ENCODE measurements around the gene MYMK.
"Not testable (repeated sequence)": the region's sequence is repeated elsewhere in the genome, so short reads cannot be mapped to it uniquely, and the experiment has no call there.

MYMK gene, protein sequence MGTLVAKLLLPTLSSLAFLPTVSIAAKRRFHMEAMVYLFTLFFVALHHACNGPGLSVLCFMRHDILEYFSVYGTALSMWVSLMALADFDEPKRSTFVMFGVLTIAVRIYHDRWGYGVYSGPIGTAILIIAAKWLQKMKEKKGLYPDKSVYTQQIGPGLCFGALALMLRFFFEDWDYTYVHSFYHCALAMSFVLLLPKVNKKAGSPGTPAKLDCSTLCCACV

GRCh38 chr9:133524679-133525228, at the start of gene MYMK:
Gene MYMK (minus strand): TSS chr9:133524959. CDS start chr9:133524844, 115 bp downstream.
- intact Hi-C loops (cut with DNase I): no loop called here
- no peak for DNase-seq

DNA sequence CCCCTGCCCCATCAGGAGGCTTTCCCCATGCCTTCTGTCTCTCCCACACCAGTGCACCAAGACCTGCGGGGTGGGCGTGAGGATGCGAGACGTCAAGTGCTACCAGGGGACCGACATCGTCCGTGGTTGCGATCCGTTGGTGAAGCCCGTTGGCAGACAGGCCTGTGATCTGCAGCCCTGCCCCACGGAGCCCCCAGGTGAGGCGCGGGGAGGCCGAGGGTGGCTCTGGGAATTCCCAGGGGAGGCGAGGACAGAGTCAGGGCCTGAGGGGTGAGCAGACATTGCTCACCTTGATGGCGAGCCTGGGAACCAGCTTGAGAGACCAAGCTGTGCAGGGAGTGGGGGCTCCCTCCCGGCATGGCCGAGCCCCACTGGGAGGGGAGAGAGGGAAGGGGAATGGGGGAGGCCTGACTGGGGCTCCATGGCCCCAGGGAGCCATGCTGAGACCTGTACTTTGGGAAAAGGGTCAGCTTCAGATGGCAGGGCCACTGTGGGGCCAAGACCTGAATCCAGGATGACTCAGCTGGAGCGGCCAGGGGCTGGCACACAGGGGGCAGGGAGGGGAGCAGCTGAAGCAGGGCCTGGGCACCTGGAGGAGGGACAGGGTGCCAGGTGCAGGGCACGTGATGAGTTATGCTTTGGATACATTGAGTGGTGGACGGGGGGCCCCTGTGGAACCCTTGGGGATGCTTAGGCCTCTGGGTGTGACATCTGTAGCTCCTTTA, 49.2 kb upstream of the MYMK start:
- intact Hi-C loops (cut with DNase I): no loop called here
- no peak for DNase-seq

DNA sequence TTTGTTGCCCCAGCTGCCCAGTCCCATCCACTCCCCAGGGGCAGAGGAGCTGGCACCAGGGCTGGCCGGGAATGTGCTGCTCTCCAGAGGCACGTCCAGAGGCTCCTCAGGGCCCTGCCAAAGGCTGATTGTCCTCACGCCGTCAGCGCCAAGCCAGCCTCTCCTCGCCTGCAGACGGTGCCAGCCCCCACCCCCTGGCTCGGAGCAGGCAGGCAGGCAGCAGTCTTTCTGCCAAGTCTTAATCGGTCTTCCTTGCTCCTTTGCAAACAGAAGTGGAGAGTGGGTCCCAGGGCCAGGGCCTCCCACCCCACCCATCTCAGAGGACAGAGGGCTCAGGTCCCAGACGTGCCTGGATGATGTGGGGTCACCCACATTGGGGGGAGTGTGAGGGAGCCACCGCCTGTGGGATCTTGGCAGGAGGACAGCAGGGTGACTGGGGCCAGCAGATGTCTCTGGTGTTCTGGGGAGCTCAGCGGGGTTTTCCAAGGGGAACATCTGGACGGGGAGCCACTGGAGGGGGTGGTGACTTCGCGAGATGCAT, 48.1 kb upstream of the MYMK start:
- peak; percentile 74 to 94 (median 86) for DNase-seq
- intact Hi-C loops (cut with DNase I): no loop called here

DNA sequence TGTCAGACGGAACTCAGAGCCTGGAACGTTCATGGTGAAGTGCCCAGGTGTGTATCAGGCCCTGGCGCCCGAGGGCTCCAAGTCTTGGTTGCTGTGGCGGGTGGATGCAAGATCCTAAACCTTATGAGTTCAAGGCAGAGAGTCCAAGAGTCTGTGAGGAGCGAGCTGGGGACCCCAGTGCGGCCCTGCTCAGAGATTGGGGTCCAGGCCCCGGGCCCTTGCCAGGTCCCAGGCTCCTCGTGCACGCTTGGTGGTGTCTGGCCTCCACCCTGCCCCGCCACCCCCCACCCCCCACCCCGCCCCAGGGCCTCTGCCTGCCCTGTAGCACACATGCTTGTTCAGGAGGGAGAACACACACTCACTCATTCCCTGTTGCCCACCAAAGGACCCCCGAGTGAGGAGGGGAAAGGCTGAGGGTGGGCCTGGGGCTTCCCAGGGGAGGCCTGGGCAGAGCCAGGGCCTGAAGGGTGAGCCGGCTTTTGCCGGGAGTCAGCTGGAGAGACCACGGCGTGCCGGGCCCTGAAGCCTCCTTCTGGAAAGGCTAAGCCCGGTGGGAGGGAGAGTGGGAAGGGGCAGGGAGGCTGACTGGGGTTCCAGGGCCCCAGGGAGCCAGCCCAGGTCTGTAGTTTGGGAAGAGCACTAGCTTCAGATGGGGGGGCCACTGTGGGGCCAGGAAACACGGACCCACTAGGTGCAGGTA, 47.3 kb upstream of the MYMK start:
- no peak for DNase-seq
- intact Hi-C loops (cut with DNase I): no loop called here

DNA sequence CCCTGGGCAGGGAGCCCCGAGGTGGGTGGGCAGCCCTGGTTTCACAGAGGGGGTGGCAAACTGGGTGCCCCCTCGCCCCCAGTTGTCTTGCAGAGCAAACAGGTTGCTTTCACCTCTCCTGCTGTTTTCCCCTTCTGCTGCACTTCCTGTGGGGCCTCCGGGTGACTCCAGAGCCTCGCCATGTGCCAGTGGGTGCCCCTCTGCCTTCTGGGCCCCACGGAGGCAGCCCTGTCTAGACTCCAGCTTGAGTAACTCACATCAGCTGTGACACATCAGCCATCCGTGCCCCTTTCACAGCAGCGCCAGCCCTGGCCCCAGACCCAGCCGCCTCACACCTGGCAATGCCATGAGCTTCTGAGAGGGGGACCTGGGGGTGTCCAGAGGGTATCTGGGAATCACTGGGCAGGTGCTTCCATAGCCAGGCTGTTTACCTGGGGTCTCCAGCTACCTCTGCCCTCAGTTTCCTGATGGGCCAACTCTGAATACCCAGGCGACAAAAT, 46.7 kb upstream of the MYMK start:
- DNase-seq: no peak

GRCh38 chr9:133570691-133571080, 45.9 kb upstream of the MYMK start:
- no peak for DNase-seq
- intact Hi-C loops (cut with DNase I): no loop called here

More for the DNA sequence above, 46.7 kb upstream of the MYMK start:
- intact Hi-C loops (cut with DNase I): no loop called here

- intact Hi-C loops (cut with DNase I): no loop called here
- DNase-seq: no peak
Measured at GRCh38 chr9:133569891-133570690, 45.3 kb upstream of the MYMK start.

DNA sequence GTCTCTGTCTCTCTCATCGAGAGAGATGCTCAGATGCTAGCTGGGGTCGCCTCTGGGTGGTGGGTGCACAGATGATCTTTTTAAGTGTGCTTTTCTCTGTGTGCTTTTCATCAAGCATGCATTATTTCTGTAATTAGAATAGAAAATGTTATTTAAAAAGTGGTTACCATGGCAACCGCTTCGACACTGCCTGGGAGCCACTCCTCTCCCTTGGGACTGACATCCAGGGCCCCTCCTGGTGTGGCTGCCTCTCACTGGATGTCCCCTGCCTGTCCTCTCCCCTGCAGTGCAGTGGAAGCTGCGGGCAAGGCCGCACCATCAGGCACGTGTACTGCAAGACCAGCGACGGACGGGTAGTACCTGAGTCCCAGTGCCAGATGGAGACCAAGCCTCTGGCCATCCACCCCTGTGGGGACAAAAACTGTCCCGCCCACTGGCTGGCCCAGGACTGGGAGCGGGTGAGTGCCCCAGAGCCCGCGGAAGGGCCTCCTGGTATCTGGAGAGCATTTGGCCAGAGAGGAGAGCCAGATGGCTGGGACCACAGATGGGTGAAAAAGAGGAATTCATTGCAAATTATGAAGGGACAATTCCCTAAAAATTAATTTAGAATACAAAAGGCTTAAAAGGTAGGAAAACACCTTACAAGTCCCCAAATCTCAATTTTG, 44.5 kb upstream of the MYMK start:
- intact Hi-C loops (cut with DNase I): no loop called here
- DNase-seq: peak in 1 of 42 donors; percentile 44

DNA sequence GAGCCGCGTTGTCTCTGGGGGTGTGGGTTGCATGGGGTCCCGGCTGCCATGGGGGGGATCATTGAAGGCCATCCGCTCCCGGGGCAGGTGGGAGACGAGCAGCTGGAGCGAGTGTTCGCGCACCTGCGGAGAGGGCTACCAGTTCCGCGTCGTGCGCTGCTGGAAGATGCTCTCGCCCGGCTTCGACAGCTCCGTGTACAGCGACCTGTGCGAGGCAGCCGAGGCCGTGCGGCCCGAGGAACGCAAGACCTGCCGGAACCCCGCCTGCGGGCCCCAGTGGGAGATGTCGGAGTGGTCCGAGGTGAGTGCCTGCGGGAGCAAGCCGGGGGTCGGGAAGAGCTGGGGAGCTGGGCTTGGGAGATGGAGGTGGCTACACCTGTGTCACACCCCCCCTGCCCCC, 43.4 kb upstream of the MYMK start:
- no peak for DNase-seq
- intact Hi-C loops (cut with DNase I): no loop called here

DNA sequence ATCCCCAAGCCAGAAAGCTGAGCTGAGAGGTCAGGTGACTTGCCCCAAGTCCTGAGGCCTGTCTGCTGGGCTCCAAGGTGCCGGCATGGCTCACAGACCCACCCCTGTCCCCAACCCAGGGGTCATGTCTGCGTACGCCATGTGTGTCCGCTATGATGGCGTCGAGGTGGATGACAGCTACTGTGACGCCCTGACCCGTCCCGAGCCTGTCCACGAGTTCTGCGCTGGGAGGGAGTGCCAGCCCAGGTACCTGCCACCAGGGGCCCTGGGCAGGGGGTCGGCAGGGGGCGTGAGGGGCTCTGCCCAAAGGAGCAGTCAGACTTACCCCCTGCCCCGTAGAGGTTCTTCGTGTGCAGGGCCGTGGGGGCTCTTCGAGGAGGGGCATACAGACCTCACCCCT, 42.1 kb upstream of the MYMK start:
- intact Hi-C loops (cut with DNase I): no loop called here
- no peak for DNase-seq

GRCh38 chr9:133566382-133566781, 41.6 kb upstream of the MYMK start:
- no peak for DNase-seq
- intact Hi-C loops (cut with DNase I): no loop called here

- DNase-seq: no peak
- intact Hi-C loops (cut with DNase I): no loop called here
Measured at GRCh38 chr9:133564451-133565116, 39.8 kb upstream of the MYMK start.

DNA sequence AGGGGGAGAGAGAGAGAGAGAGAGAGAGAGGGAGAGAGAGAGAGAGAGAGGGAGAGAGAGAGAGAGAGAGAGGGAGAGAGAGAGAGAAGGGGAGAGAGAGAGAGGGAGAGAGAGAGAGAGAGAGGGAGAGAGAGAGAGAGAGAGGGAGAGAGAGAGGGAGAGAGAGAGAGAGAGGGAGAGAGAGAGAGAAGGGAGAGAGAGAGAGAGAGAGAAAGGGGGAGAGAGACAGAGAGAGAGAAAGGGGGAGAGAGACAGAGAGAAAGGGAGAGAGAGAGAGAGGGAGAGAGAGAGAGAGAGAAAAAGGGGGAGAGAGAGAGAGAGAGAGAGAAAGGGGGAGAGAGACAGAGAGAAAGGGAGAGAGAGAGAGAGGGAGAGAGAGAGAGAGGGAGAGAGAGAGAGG, 39.1 kb upstream of the MYMK start:
- DNase-seq; intact Hi-C loops (cut with DNase I): not testable (repeated sequence)

GRCh38 chr9:133563291-133563796, 38.6 kb upstream of the MYMK start:
- intact Hi-C loops (cut with DNase I): no loop called here
- no peak for DNase-seq

- DNase-seq: no peak
- intact Hi-C loops (cut with DNase I): no loop called here
Measured at GRCh38 chr9:133562611-133563290, 38.0 kb upstream of the MYMK start.

GRCh38 chr9:133561976-133562554, 37.3 kb upstream of the MYMK start:
- DNase-seq: no peak
- intact Hi-C loops (cut with DNase I): no loop called here

DNA sequence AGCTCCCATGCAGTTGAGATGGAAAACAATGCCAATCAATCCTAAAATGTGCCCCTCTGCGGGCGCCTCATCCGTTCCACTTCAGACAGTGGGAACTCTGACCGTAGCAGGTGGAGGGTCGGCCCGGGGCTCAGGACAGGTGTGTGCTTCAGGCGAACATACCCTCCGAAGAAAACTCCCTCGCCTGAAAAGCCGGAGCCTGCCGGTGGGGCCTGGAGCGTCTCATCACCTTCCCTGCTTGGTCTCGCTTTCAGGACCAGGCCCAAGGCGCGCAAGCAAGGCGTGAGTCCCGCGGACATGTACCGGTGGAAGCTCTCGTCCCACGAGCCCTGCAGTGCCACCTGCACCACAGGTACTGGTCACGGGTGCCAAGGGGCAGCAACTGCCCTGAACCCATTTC, 36.2 kb upstream of the MYMK start:
- DNase-seq: no peak
- intact Hi-C loops (cut with DNase I): no loop called here

Data from head of caudate nucleus (tissue), 42 donors.